NCI-H748 (cell line): ENCODE results near the gene UGP2.

Experiments used
- DNase-seq: peaks from one replicate; lab custom pipeline; 2025; ENCODE audit not compliant: unreplicated experiment; lab: John Stamatoyannopoulos, UW

Gene UGP2

DNA sequence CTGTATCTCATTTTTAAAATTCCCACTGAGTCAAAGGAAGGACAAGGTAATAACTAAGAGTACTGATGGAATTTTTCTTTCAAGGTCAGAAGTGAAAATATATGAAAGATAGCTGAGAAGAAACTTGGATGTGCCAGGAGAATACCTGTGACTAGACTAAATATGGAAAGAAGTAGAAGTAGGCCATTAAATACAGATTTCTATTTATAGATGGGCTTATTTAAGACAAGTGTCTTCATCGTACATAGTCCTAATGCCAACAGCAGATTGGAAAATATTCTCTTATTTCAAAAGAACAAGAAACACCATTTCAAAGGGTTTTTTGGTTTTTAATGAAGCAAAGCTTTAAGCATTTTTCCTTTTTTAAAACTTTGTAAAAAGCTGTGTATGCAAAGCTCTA lies 22.0 kb downstream of the UGP2 start:
- no peak for DNase-seq

DNA sequence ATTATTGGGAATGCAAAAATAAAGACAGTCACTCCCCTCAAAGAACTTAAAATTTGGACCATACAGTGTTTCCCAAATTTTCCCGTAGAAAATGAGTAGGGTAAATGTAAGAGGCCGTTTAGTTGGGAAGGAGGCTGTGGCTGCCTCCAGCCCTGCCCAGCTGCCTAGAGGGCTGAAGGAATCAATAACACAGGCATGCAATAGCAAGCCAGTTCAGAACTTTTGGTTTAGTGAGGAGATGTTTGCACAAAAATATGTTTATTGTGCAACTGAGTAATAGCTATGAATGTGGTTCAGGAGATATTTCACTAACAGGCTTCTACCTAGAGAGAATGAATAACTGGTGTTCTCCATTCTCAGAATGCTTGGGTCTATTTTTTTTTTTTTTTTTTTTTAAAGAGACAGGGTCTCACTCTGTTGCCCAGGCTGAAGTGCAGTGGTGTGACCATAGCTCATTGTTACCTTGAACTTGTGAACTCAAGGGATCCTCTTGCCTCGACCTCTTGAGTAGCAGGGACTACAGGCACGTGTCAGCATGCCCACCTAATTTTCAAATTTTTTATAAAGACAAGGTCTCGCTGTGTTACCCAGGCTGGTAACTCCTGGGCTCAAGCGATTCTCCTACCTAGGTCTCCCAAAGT lies 23.6 kb downstream of the UGP2 start:
- no peak for DNase-seq

DNA sequence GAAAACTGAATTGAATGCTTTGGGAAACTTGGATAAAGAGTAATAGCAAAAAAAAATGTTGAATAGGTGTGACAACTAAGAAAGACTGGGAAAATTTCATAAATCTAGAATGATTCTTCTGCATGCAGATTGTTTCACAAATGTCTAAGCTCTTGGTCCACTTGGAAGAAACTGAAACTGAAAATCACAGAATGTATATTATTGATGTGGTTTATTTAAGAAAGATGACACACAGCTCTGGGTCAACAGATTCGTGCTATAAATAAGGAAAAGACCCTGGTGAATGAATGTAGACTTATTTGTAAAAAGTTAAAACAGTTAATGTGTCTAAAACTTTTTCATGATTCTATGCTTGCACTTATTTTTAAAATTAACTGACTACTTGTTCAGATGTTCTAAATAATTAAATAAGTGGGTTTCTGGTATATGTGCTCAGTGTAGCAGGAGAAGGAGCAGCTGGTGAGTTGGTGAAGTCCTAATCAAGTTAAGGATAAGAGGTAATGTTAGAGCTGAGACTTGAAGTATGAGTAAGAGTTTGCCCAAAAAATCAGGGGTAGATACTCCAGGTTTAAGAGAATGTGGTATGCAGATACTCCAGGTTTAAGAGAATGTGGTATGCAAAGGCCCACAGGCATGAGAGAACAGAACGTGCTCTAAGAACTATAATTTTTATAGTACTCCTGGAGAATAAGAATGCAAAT lies 24.5 kb downstream of the UGP2 start:
- DNase-seq = no peak

DNA sequence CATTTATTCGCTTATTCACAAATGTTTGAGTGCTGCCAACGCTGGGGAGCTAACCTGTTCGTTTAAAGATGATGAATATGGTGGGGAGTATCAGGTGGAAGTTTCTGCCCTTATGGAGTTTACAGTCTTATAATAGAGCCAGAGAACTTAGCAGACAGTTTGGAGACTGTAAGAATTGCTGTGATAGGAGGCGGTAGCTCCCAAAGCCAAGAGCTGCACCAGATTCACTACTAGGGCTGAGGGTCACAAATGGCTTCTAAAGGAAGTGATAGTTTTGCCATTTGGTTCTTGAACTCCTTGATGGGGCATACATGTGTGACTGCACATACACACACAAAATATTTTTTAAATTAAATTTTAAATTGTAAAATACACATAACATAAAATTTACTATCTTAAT lies 29.0 kb downstream of the UGP2 start:
- no peak for DNase-seq

DNA sequence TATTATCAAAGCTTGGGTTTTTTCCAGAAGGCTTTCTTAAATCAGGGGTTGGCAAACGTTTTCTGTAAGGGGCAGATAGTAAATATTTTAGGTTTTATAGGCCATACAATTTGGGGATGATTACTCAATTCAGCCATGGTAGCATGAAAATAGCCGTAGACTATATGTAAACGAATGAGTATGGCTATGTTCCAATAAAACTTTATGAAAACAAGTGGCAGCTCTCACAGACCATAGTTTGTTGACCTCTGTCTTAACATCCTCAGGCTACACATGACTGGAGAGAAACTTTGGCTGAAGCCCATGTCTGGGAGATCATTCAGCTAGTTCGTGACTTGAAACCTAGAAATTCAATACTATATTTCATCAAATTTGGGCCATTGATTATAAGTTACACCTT lies 30.2 kb downstream of the UGP2 start:
- DNase-seq = no peak

DNA sequence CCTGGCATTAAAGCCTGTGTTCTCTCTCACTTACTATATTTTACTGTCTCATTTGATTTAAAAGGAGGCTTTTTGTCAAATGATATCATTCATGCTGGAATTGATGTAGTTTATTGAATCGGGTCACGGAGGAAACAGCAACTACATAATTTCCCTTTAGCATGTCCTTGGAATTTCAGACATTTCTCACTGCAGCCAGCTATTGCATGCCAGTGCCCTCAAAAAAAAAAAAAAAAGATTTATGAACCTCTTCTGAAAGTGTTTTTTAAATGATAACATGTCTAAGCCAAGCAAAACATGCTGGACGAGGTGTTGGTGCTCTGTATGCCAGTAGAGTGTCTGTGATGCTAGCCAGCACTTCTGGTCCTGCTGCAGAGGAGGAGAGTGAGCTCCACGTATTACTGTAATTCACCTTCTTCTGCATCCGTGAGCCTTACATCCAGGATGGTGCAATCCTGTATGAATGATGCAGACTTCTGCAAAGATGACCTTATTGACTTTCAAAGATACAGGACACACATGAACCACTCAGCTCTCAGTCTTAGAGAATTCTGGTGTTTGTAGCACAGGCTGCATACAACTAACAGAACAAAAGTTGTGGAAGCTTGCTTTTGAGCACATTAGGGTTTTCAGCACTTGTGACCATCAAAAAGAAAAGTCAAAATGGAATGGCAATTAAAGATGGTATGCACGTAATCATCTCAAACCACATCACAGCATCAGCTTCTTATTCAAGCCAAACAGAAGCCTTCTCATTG lies 31.1 kb downstream of the UGP2 start:
- no peak for DNase-seq

DNA sequence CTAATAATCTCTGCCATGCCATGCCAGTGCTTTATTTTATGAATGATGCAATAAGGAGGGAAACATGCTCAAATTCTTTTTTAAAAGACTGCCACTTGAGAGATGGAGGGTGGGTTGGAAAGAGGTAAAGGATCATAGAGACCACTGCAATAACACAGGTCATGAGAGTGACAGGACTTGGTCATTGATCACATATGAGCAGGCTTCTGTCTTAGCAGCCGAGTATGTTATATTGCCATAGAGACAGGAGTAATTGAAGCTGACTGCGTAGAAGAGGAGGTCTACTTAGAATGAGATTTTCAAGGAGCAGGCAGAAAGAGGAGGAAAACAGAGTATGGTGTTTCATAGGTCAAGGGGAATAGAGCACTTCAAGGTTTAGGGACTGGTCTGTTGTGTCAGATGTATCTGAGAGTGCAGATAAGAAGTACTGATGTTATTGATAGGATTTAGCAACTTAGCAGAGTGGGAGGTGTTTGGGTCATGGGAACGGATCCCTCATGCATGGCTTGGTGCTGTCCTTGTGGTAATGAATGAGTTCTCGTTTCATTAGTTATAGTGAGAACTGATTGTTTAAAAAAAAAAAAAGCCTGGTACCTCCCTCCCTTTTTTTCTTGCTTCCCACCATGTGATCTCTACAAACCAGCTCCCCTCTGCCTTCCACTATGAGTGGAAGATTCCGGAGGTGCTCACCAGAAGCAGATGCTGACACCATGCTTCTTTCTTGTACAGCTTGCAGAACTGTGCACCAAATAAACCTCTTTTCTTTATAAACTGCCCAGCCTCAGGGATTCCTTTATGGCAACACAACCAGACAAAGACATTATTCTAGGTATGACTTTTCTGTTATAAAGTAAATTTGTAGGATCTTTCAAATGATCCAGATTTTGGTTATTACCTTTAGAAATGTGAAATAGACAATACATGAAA lies 32.8 kb downstream of the UGP2 start:
- DNase-seq = no peak

DNA sequence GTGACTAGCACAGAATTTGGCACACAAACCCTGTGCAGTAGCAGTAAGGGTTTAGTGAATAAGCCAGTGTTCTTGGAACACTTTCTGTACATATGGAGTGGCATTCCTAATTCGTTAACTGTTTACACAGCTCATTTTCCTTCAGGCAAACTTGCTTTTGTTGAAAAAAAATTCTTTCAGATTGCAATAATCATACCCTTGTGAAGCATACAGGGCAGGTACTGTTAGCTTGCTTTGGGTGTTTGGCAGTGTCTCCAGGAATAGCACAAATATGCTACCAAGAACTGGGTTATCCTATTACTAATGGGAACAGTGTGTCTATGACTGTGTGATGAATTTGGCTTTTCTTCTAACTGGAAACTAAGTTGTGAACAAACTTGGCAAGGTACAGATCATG lies 33.4 kb downstream of the UGP2 start:
- no peak for DNase-seq

DNA sequence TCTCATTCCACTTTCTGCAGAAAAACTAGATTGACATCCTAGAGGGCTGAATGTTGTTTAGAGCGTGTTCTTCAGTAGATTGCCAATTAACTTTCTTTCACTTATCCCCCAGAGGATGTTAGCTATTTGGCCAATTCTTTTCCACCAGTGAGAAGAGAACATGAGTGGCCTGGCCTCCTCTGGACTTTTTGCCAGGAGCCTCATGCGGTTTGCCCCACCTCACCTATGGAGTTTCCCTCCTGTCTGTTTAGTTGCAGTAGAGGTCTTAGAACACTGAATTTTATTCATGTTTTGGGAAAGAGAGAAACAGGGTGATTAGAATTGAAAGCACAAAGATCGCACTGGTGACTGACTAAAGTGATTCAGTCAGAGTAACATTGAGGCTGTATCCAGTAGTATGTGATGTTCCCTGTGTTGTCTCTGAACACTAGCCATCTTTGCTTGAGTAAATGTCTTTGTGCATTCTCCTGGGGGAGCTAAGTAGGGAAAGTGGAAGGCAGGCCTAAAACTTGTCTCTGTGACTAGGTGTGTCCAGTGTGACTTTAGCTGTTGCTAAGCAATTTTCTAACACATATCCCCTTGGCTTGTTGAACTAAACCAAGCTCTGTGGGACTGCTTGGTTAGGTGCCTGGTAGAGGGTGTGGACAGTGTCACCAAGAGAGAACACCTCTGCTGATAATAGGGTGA lies 34.0 kb downstream of the UGP2 start:
- DNase-seq = peak; percentile 1

DNA sequence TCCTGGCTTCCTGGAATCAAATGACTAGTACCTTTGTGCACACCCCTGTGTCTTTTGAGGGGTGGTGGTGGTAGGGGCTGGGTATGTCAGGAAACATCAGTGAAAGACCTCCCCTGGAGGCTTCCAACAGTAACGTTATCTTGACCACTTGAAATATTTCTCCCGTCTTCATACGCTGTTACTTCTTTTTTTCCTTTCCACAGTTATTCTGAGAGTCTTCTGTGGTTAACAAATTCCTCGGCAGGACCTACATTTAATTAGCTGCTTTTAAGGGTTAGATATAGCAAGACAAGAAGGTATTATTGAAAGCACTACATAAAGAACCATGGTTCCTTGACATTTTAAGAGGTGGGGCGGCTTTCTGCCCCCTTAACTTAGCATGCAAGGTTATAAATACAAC lies 34.6 kb downstream of the UGP2 start:
- DNase-seq = no peak

DNA sequence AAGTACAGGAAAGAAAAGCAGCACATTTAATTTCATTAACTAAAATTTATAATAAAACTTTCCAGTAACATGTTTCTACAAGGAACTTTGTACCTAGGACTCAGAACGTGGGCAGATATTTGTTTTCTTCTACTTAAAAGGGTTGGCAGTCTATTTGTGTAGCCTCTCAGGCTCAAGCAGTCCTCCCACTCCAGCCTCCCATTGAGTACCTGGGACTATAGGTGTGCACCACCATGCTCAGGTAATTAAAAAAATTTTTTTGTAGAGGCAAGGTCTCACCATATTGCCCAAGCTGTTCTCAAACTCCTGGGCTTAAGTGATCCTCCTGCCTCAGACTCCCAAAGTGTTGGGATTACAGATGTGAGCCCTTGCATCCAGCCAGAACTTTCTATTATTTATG lies 36.8 kb downstream of the UGP2 start:
- no peak for DNase-seq

DNA sequence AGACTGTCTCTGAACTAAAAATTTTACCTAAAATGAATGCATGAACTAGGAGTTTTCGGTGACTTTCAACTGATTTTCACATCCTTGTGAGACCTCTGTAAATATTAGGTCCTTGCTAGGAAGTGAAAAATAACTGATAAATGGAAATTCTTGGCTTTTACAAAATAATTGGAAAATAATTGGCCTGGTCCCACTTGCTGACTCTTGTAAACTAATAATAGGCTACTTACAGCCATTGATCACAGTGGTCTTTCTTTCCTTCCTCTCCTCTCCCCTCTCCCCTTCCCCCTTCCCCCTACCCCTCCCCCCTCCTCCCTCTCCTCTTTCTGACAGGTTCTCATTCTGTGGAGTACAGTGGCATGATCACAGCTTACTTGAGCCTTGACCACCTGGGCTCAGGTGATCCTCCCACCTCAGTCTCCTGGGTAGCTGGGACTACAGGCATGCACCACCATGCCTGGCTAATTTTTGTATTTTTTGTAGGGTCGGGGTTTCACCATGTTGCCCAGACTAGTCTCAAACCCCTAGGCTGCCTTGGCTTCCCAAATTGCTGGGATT lies 38.3 kb downstream of the UGP2 start:
- DNase-seq = no peak

DNA sequence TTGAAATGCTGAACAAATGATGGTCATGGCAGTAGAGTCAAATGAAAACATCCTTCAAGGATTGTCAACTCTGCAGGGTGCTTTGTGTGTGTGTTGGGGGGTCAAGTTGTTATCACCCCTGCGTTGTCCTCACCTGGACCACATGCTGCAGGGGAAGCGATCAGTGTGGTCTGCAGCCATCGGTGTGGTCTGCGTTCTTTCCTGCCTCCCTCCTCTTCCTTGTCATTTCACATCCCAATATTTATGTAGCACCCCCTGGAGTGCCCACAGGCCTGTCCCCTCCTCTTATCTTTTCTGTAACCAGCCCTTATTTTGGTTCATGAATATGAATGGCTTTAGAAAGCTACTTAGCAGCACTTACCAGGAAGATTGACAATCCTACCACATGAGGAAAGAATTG lies 38.9 kb downstream of the UGP2 start:
- DNase-seq = no peak

DNA sequence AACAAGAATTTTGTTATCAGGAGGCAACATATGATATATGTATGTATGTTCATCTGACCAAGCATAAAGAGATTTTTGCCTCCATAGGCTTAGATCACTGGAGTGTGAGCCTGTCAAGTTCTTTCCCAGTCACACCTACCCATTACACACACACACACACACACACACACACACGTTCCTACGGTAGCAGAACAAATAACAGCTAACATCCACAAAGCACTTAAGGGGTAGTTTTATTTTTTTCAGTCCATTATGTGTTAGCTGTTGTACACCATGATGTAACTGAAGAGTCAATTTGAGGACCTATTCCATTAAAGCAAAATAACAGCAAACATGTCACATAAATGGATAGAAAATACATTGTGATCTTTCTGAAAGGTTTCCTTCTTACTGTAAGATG lies 39.5 kb downstream of the UGP2 start:
- DNase-seq = peak; percentile 24

DNA sequence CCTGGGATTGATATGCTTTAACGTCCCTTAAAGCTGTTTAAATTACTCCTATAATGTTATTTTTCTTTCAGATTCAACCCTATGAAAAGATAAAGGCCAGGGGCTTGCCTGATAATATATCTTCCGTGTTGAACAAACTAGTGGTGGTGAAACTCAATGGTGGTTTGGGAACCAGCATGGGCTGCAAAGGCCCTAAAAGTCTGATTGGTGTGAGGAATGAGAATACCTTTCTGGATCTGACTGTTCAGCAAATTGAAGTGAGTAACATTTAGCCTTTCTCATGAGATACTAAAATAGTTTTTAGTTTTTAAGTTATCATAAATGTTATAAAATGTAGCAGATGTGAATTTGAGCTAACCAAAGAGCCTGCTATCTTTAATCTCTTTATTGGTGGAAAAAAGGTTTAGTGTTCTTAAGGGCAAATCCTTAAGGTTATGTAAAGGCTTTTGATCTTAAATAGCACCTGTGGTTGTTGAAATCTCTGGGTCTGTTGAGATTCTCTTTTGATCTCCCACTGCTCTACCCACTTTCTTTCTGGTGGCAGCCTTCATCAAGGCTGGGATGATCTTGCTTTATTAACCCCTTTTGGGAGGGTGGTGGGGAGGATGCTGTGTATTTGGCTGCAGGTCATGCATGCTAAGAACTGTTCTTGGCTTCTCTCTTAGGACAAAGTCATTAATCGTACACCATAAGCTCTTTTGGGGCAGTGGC lies 40.9 kb downstream of the UGP2 start:
- DNase-seq = no peak

DNA sequence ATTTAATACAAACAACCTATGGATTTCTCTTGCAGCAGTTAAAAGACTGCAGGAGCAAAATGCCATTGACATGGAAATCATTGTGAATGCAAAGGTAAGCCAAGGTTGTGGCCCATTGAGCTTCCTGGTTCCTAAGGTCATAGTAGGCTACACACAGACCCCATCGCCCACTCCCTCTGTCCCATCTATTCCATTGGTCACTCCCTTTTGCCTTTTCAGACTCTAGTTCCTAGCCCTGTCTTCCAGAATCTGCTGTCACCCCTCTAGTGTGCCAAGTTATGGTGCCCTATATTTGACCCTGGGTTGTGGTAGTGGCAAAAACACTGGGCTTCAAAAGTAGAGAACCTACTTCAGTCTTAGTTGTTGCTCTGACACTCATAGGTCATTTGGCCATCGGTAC lies 44.7 kb downstream of the UGP2 start:
- no peak for DNase-seq

DNA sequence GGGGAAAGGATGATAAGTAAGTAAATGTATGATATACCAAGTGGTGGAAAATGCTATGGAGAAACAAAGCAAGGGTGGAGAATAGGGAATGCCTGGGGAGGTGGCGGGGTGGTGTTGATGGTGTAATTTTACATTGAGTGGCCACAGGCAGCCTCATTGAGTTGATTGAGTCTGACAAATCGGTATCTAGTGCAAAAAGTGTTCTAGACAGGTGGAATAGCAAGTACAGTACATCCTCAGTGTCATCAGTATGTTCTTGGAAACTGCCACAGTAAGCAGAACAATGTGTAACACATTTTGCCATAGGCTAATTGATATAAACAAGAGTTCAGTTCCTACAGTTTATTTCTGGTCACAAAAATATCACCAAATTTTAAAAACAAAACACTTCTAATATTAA lies 46.4 kb downstream of the UGP2 start:
- DNase-seq = no peak

DNA sequence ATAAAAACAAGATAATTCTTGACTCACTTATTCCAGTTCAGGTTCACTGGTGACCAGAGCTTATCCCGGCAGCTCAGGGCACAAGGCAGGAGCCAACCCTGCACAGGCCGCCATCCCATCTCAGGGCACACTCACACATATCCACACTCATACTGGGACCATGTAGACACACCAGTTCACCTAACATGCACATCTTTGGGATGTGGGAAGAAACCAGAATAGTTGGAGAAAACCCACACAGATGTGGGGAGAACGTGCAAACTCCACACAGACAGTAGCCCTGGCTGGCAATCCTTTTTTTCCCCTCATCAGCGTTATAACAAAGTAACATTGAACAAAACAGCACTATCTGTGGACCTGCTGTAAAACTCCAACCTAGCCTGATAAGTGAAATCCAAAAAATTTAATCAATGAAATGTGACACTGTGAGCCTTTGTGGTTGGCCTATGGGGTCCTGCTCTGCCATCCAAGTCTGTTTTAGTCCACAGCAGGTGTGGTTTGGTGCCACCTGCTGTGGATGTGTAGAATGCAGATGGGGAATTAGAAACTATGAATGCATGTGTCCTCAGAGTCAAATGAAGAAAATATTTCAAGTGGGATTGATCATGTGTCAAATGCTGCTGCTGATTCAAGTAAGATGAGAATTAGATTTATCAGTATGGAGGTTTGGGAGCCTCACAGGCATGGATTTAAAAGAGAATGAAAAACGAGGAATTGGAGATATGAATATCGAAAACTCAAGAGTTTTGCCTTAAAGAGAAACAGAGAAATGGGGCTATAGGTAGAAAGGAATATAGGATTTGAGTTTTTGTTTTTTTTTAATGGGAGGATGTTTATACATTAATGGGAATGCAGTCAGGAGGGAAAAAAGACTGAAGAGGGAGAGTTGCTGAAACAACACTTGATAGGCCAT lies 47.0 kb downstream of the UGP2 start:
- peak; percentile 36 for DNase-seq

DNA sequence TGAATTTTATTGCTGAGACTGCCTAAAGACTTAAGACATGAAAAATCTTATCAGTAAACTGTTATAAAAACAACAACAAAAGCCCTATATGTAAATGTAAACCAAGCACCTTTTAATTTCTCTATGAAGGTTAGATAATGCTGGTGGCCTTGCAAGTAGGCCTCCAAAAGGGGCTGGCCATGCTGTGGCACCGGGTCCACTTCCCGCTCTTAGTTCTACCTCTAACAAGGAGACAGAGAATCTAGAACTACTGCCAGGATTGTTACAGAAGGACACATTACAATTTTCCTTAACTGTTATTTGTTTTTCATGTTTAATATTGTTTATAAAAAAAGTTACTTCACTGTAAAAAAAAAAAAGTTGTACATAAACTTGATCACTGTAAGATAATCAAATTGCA lies 49.0 kb downstream of the UGP2 start:
- no peak for DNase-seq
